Right atrium auricular region (tissue), 2 donors: ENCODE results near the gene NLRP10. TPM values are rescaled to one million over a fixed set of nuclear protein-coding genes. Genes with fewer than 3 reads are reported as not detected.
A peak's percentile ranks its signal among the peaks of the same experiment; 100 is the strongest.
"Not testable (repeated sequence)": the region's sequence is repeated elsewhere in the genome, so short reads cannot be mapped to it uniquely, and the experiment has no call there.

ENCODE experiments used
- DNase-seq: peaks from one replicate; pipeline ENCODE4 v3.0.0-alpha.2; 2019; ENCODE audit warnings: low spot score
- H3K27ac ChIP-seq, 2 donors: fragments of 200-600 bp; sonication (generic); 1 replicate in 1 of 2; 2 replicates in 1 of 2; pipeline ENCODE4 v1.5.1; 2016 to 2019
- H3K27me3 ChIP-seq, 2 donors: fragments of 200-600 bp; sonication (generic); one replicate each; pipeline versions ENCODE4 v1.5.1 to v1.6.0; 2017 to 2019
- H3K36me3 ChIP-seq: fragments of 200-600 bp; sonication (generic); one replicate; pipeline ENCODE4 v1.5.1; 2016
- H3K4me1 ChIP-seq, 2 donors: fragments of 200-600 bp; sonication (generic); one replicate each; pipeline versions ENCODE4 v1.5.1 to v1.6.0; 2017 to 2019
- H3K4me3 ChIP-seq, 2 donors: fragments of 200-600 bp; sonication (generic); 1 replicate in 1 of 2; 2 replicates in 1 of 2; pipeline ENCODE4 v1.5.1; 2017 to 2019; ENCODE audit warnings: mild to moderate bottlenecking in 1 of 2, moderate library complexity in 1 of 2
- H3K9me3 ChIP-seq, 2 donors: fragments of 200-600 bp; sonication (generic); one replicate each; pipeline ENCODE4 v1.5.1; 2019
- CTCF ChIP-seq, 2 donors: fragments of 200-600 bp; sonication (generic); IDR thresholded peaks; one replicate each; pipeline ENCODE4 v1.5.1; 2019; ENCODE audit warnings: antibody characterized with exemption in 2 of 2
- total RNA-seq, 2 donors: library from RNA; depleted of rRNA; stranded (reverse); fragments of >200 nt; gene quantifications; one replicate each; pipeline ENCODE4 v1.1.0, GENCODE V29; 2016

NLRP10 gene
- total RNA-seq, 2 donors from 2014 or later, result not detected

- Histone ChIP-seq H3K27ac (no peak overlapping the region), H3K4me3 (no peak overlapping the region), H3K36me3 (peaks cover 36% of the 10 kb centered on the region), H3K27me3 (no peaks in the 10 kb centered on the region), H3K9me3 (no peaks in the 10 kb centered on the region), H3K4me1 (no peaks in the 10 kb centered on the region)
- no peak for DNase-seq
- no peak for TF ChIP-seq CTCF (IDR thresholded peaks at IDR 0.05)
These were observed 35.1 kb upstream of the NLRP10 start for GRCh38 chr11:8000390-8000789.

- H3K4me1 ChIP-seq, result no peaks in the 10 kb centered on the region
- no peak for TF ChIP-seq CTCF (IDR thresholded peaks at IDR 0.05)
- H3K9me3 ChIP-seq, result no peaks in the 10 kb centered on the region
- H3K27me3 ChIP-seq, result no peaks in the 10 kb centered on the region
- H3K27ac ChIP-seq, result no peak overlapping the region
- DNase-seq, result no peak
- H3K4me3 ChIP-seq, result no peak overlapping the region
- H3K36me3 ChIP-seq, result peaks cover 42% of the 10 kb centered on the region
These were observed 34.5 kb upstream of the NLRP10 start for GRCh38 chr11:7999795-8000194.

GRCh38 chr11:7994581-7995278 is 29.5 kb upstream of the NLRP10 start:
- Histone ChIP-seq H3K9me3 (no peaks in the 10 kb centered on the region), H3K4me1 (peaks cover 0 to 1% of the 10 kb centered on the region in 2 donors), H3K27me3 (no peaks in the 10 kb centered on the region), H3K36me3 (peaks cover 77% of the 10 kb centered on the region), H3K27ac (no peak overlapping the region), H3K4me3 (no peak overlapping the region)
- no peak for DNase-seq
- TF ChIP-seq CTCF (IDR thresholded peaks at IDR 0.05), result no peak

GRCh38 chr11:7987560-7987883 is 22.3 kb upstream of the NLRP10 start:
- Histone ChIP-seq H3K36me3 (peaks cover 22% of the 10 kb centered on the region), H3K4me3 (peak overlapping the region; percentile 89 to 91), H3K27ac (peak overlapping the region; percentile 64 to 72), H3K4me1 (peaks cover 0 to 33% of the 10 kb centered on the region in 2 donors)
- not testable (repeated sequence) for H3K9me3 ChIP-seq, H3K27me3 ChIP-seq, DNase-seq

GRCh38 chr11:7986768-7987559 is 21.7 kb upstream of the NLRP10 start, which contains the start of gene EIF3F:
Gene EIF3F (plus strand): TSS chr11:7987337. CDS start chr11:7987353, 16 bp downstream.
- TF ChIP-seq CTCF (IDR thresholded peaks at IDR 0.05), result peak; percentile 80 to 87
- H3K4me1 ChIP-seq, result peaks cover 0 to 33% of the 10 kb centered on the region in 2 donors
- H3K36me3 ChIP-seq, result peaks cover 17% of the 10 kb centered on the region
- H3K27ac ChIP-seq, result peak within 1 kb of the TSS; percentile 69 to 79
- no peaks in the 10 kb centered on the region for H3K27me3 ChIP-seq
- H3K9me3 ChIP-seq, result no peaks in the 10 kb centered on the region
- H3K4me3 ChIP-seq, result peak within 1 kb of the TSS; percentile 89 to 91
- DNase-seq, result peak; percentile 98

- H3K27me3 ChIP-seq, result no peaks in the 10 kb centered on the region
- H3K27ac ChIP-seq, result no peak overlapping the region
- no peak for DNase-seq
- no peak overlapping the region for H3K4me3 ChIP-seq
- H3K36me3 ChIP-seq, result peaks cover 3% of the 10 kb centered on the region
- TF ChIP-seq CTCF (IDR thresholded peaks at IDR 0.05), result no peak
- peaks cover 0 to 25% of the 10 kb centered on the region in 2 donors for H3K4me1 ChIP-seq
- no peaks in the 10 kb centered on the region for H3K9me3 ChIP-seq
These were observed 18.8 kb upstream of the NLRP10 start for GRCh38 chr11:7983832-7984590.
